Karpas-422 (cell line): Measurements from ENCODE around the gene COQ3. TPM values are rescaled to one million over a fixed set of nuclear protein-coding genes. Genes with fewer than 3 reads are reported as not detected.

Experiments used
- DNase-seq: peaks from one replicate; pipeline ENCODE4 v3.0.0-alpha.2; 2015
- H2AFZ ChIP-seq: fragments of 200-600 bp; sonication (generic); 2 replicates; pipeline ENCODE4 v1.6.1; 2014; ENCODE audit warnings: antibody characterized with exemption, low read length, mixed read lengths
- H3K27ac ChIP-seq: fragments of 200-600 bp; sonication (generic); 2 replicates; pipeline ENCODE4 v1.5.1; 2014; ENCODE audit warnings: mild to moderate bottlenecking, low read length, moderate library complexity
- H3K27me3 ChIP-seq: fragments of 200-600 bp; sonication (generic); 2 replicates; pipeline ENCODE4 v1.6.1; 2014; ENCODE audit warnings: low read length, mixed read lengths
- H3K36me3 ChIP-seq: fragments of 200-600 bp; sonication (generic); 2 replicates; pipeline ENCODE4 v1.6.1; 2014; ENCODE audit warnings: low read length, mixed read lengths; ENCODE audit not compliant: insufficient read depth
- H3K4me1 ChIP-seq: fragments of 200-600 bp; sonication (generic); 2 replicates; pipeline ENCODE4 v1.6.1; 2014; ENCODE audit warnings: mild to moderate bottlenecking, low read length, mixed read lengths
- H3K4me2 ChIP-seq: fragments of 200-600 bp; sonication (generic); 2 replicates; pipeline ENCODE4 v1.6.1; 2014; ENCODE audit warnings: low read length, low read depth, mild to moderate bottlenecking; ENCODE audit not compliant: poor library complexity, severe bottlenecking
- H3K4me3 ChIP-seq: fragments of 200-600 bp; sonication (generic); 2 replicates; pipeline ENCODE4 v1.5.1; 2014; ENCODE audit warnings: mild to moderate bottlenecking, antibody characterized with exemption, low read length, mixed read lengths
- H3K79me2 ChIP-seq: fragments of 200-600 bp; sonication (generic); 2 replicates; pipeline ENCODE4 v1.6.1; 2014; ENCODE audit warnings: mild to moderate bottlenecking, low read length, mixed read lengths
- H3K9ac ChIP-seq: fragments of 200-600 bp; sonication (generic); 2 replicates; pipeline ENCODE4 v1.6.0; 2014; ENCODE audit warnings: low read length
- H3K9me2 ChIP-seq: fragments of 200-600 bp; sonication (generic), shearing (Covaris generic); replicated peaks from 2 replicates; pipeline ENCODE4 v1.6.0; 2014; ENCODE audit warnings: mild to moderate bottlenecking, low read length, moderate library complexity; ENCODE audit not compliant: insufficient read depth
- H3K9me3 ChIP-seq: fragments of 300-700, 200-600 bp; sonication (generic); 2 replicates; pipeline ENCODE4 v1.6.1; 2014; ENCODE audit warnings: low read length, mixed read lengths
- H4K20me1 ChIP-seq: fragments of 200-600 bp; sonication (generic); 2 replicates; pipeline ENCODE4 v1.6.1; 2014; ENCODE audit warnings: mild to moderate bottlenecking, antibody characterized with exemption, low read length, low read depth; ENCODE audit not compliant: insufficient read depth
- total RNA-seq: library from RNA; depleted of rRNA; stranded (reverse); fragments of >200 nt; shearing (Covaris generic); gene quantifications from 2 replicates; pipeline ENCODE4 v1.2.3, GENCODE V29; 2014; ENCODE audit warnings: low replicate concordance

The COQ3 gene
- total RNA-seq, 1 experiment from 2014 or later: 14.4 TPM

DNA sequence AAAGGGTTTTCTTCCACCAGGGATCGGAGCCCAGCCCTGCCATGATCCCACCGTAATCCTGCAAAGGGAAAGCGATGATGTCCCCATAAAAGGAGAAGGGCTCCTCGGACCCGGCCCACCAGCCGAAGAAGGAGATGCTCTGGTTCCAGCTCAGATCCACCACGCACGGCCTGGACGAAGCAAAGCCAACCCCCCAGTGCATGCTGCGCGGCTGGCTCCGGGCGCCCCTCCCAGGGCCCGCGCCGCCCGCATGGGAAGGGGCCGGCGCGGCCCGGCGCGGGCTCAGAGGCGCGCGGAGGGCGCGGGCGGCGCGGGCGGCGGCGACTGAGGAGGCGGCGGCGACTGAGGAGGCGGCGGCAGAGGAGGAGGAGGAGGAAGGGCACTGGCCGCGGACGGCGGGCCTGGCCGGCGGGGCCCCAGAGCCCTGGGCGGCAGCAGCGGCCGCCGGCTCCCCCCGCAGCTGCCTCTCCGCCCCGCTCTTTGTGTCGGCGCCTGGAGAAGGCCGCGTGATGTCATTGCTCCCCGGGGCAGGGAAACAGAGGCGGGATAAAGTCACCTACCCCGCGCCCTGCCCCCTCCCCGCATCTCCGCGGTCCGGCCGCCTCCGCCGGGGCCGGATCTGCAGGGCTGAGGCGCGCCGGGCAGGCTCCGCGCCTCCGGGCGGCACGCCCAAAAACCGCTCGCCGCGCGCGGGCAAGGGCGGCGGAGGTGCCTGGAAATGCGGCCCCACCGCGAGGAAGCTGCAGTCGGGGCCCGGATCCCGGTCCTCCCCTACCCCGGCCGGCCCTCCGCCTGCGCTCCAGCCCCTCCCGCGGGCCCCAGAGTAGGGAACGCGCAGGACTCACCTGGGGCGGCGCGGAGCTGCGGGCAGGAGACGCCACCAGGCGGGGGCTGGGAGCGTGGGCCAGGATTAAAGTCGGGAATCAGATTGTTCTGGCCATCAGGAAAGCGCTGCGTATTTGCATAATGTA lies 44.5 kb downstream of the COQ3 start, which contains the start of gene FAXC:
Gene FAXC (minus strand): TSS at position 504 of the 971 bp plus-strand sequence. CDS start 302 bp downstream, at position 202.
- no peaks in the 10 kb centered on the region for H3K9me3 ChIP-seq
- H2AFZ ChIP-seq: no peak within 1 kb of the TSS
- H3K27me3 ChIP-seq: no peaks in the 10 kb centered on the region
- no peak within 1 kb of the TSS for H3K27ac ChIP-seq
- no peak within 1 kb of the TSS for H3K9ac ChIP-seq
- H3K4me1 ChIP-seq: no peaks in the 10 kb centered on the region
- H4K20me1 ChIP-seq: no peaks in the 10 kb centered on the region
- DNase-seq: no peak
- no peaks in the 10 kb centered on the region for H3K9me2 ChIP-seq
- no peak within 1 kb of the TSS for H3K4me2 ChIP-seq
- no peak within 1 kb of the TSS for H3K4me3 ChIP-seq
- no peaks in the 10 kb centered on the region for H3K36me3 ChIP-seq
- H3K79me2 ChIP-seq: no peaks in the 10 kb centered on the region

GRCh38 chr6:99348288-99349170 lies 45.5 kb downstream of the COQ3 start:
- Histone ChIP-seq H3K4me1 (no peaks in the 10 kb centered on the region), H3K27me3 (no peaks in the 10 kb centered on the region), H3K36me3 (no peaks in the 10 kb centered on the region), H3K27ac (no peak overlapping the region), H3K79me2 (no peaks in the 10 kb centered on the region), H3K9ac (no peak overlapping the region), H3K4me3 (no peak overlapping the region), H3K4me2 (no peak overlapping the region), H3K9me2 (no peaks in the 10 kb centered on the region), H3K9me3 (no peaks in the 10 kb centered on the region), H4K20me1 (no peaks in the 10 kb centered on the region), H2AFZ (no peak overlapping the region)
- no peak for DNase-seq

- Histone ChIP-seq H3K9ac (no peak overlapping the region), H3K4me3 (no peak overlapping the region), H3K27me3 (no peaks in the 10 kb centered on the region), H3K9me3 (no peaks in the 10 kb centered on the region), H4K20me1 (no peaks in the 10 kb centered on the region), H3K36me3 (no peaks in the 10 kb centered on the region), H3K79me2 (no peaks in the 10 kb centered on the region), H3K4me1 (no peaks in the 10 kb centered on the region), H3K9me2 (no peaks in the 10 kb centered on the region), H3K4me2 (no peak overlapping the region), H3K27ac (no peak overlapping the region), H2AFZ (no peak overlapping the region)
- DNase-seq: no peak
These were observed 46.2 kb downstream of the COQ3 start for GRCh38 chr6:99347804-99348203.

GRCh38 chr6:99346595-99346994 lies 47.4 kb downstream of the COQ3 start:
- Histone ChIP-seq H3K4me1 (no peaks in the 10 kb centered on the region), H3K27ac (no peak overlapping the region), H2AFZ (no peak overlapping the region), H3K9ac (no peak overlapping the region), H3K9me2 (no peaks in the 10 kb centered on the region), H3K4me2 (no peak overlapping the region), H3K27me3 (no peaks in the 10 kb centered on the region), H4K20me1 (no peaks in the 10 kb centered on the region), H3K36me3 (no peaks in the 10 kb centered on the region), H3K79me2 (no peaks in the 10 kb centered on the region), H3K9me3 (no peaks in the 10 kb centered on the region), H3K4me3 (no peak overlapping the region)
- no peak for DNase-seq

DNA sequence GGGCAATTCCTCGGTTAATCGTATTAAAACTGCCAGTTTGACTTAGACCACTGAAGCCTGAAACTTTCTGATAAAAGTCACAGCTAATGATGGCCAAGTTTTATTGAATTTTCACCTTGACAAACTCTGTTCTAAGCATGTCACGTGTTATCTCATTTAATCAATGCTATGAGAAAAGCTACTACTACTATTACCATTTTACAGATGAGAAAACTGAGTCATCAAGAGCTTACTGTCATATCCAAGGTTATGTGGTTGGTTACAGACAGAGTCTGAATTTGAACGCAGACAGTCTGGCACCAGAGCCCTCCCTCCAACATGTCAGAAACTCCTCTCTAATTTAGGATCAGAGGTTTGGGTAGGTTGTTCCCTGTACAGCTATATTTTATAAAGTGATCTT lies 48.8 kb downstream of the COQ3 start:
- Histone ChIP-seq H3K4me2 (no peak overlapping the region), H3K4me3 (no peak overlapping the region), H4K20me1 (no peaks in the 10 kb centered on the region), H3K9ac (no peak overlapping the region), H3K79me2 (no peaks in the 10 kb centered on the region), H3K9me2 (no peaks in the 10 kb centered on the region), H3K36me3 (no peaks in the 10 kb centered on the region), H3K4me1 (no peaks in the 10 kb centered on the region), H3K9me3 (no peaks in the 10 kb centered on the region), H2AFZ (no peak overlapping the region), H3K27me3 (no peaks in the 10 kb centered on the region), H3K27ac (no peak overlapping the region)
- no peak for DNase-seq

- no peak overlapping the region for H3K9ac ChIP-seq
- H4K20me1 ChIP-seq: no peaks in the 10 kb centered on the region
- no peaks in the 10 kb centered on the region for H3K4me1 ChIP-seq
- H2AFZ ChIP-seq: no peak overlapping the region
- H3K36me3 ChIP-seq: no peaks in the 10 kb centered on the region
- no peaks in the 10 kb centered on the region for H3K79me2 ChIP-seq
- no peak for DNase-seq
- no peaks in the 10 kb centered on the region for H3K9me3 ChIP-seq
- H3K9me2 ChIP-seq: no peaks in the 10 kb centered on the region
- no peak overlapping the region for H3K4me3 ChIP-seq
- H3K27ac ChIP-seq: no peak overlapping the region
- no peak overlapping the region for H3K4me2 ChIP-seq
- H3K27me3 ChIP-seq: no peaks in the 10 kb centered on the region
These were observed 49.7 kb downstream of the COQ3 start for GRCh38 chr6:99344289-99344688.

DNA sequence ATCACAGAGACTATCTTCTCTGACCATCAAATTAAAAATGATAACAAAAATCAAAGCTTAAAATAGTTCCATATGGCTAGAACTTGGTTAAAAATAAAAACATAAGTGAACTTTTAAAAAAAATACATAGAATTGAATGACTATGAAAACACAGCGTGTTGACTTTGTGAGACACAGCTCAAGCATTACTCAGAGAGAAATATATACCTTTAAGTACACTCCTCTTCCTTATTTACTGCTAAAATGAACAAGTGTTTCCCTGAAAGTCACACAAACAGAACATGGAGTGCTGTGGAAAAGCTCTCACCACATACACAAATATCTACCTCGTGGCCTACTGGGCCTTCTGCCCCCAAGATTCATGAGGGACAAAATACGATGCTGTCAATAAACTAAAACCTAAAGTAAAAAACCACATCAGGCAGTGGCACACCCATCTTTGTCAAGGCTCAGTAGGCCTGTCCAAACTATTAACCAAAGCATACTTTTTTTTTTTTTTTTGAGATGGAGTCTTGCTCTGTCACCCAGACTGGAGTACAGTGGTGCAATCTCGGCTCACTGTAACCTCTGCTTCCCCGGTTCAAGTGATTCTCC lies 52.0 kb downstream of the COQ3 start:
- no peaks in the 10 kb centered on the region for H3K9me2 ChIP-seq
- H3K4me1 ChIP-seq: no peaks in the 10 kb centered on the region
- no peaks in the 10 kb centered on the region for H3K79me2 ChIP-seq

DNA sequence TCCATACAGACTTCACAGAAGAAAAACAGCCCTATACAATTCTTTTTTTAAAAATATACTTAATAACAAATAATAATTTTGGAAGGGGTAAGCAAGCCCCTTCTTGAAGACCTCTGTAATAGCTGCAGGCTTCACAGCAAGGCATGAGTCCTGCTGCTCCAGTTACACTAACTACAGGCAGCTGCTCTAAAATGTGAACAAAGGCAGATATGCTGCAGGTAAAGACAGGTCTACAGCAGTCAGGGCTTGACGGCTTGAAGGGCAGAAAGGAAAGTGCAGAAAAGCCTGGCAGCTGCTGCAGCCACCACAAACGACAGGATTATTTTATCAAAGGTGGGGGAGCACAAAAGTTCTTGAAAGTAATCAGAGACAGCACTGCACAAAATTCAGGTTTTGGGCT lies 55.8 kb downstream of the COQ3 start:
- H3K27ac ChIP-seq: no peak overlapping the region
- no peaks in the 10 kb centered on the region for H3K27me3 ChIP-seq

More for the DNA sequence above, 52.0 kb downstream of the COQ3 start:
- Histone ChIP-seq H2AFZ (no peak overlapping the region), H3K36me3 (no peaks in the 10 kb centered on the region), H3K9me3 (no peaks in the 10 kb centered on the region), H4K20me1 (no peaks in the 10 kb centered on the region), H3K27me3 (no peaks in the 10 kb centered on the region), H3K4me3 (no peak overlapping the region), H3K4me2 (no peak overlapping the region), H3K27ac (no peak overlapping the region), H3K9ac (no peak overlapping the region)
- DNase-seq: no peak

More for the DNA sequence above, 55.8 kb downstream of the COQ3 start:
- H3K9me2 ChIP-seq: no peaks in the 10 kb centered on the region
- no peak for DNase-seq
- no peaks in the 10 kb centered on the region for H3K36me3 ChIP-seq
- H3K9me3 ChIP-seq: no peaks in the 10 kb centered on the region
- no peaks in the 10 kb centered on the region for H3K79me2 ChIP-seq
- H4K20me1 ChIP-seq: no peaks in the 10 kb centered on the region
- peaks cover 8% of the 10 kb centered on the region for H3K4me1 ChIP-seq
- no peak overlapping the region for H3K9ac ChIP-seq
- H3K4me2 ChIP-seq: no peak overlapping the region
- no peak overlapping the region for H2AFZ ChIP-seq
- no peak overlapping the region for H3K4me3 ChIP-seq
